WTC11 (cell line): ENCODE measurements around the gene RNF208. TPM values are rescaled to one million over a fixed set of nuclear protein-coding genes. Genes with fewer than 3 reads are reported as not detected.

Experiments
- ATAC-seq: fragments of 200-7000 bp; cut with Tn5 transposase; 2 replicates; pipeline ENCODE4 v1.10.0; 2021; ENCODE audit warnings: mild to moderate bottlenecking, moderate library complexity
- CTCF ChIA-PET: fragments of 300-600 bp; sonication (Branson Sonifier 250); formaldehyde crosslinking; loops from one replicate; lab custom pipeline; 2021; ENCODE audit warnings: antibody characterized with exemption; lab: Charles Lee
- POLR2A ChIA-PET: fragments of 350-600 bp; sonication (Branson Sonifier 250); formaldehyde crosslinking; loops from one replicate; lab custom pipeline; 2021; ENCODE audit warnings: antibody characterized with exemption; lab: Charles Lee
- DNase-seq: peaks from one replicate; pipeline ENCODE4 v3.0.0; 2021; ENCODE audit warnings: low spot score
- H3K27ac Mint-ChIP-seq: 2 replicates; pipeline ENCODE4 v1.8.0; 2021; ENCODE audit warnings: mixed read lengths
- H3K27me3 Mint-ChIP-seq: 2 replicates; pipeline ENCODE4 v1.8.0; 2021; ENCODE audit warnings: low read depth, mild to moderate bottlenecking, moderate library complexity, mixed read lengths
- H3K36me3 Mint-ChIP-seq: 2 replicates; pipeline ENCODE4 v1.8.0; 2021; ENCODE audit warnings: mixed read lengths
- H3K4me1 Mint-ChIP-seq: 2 replicates; pipeline ENCODE4 v1.8.0; 2022; ENCODE audit warnings: mixed read lengths
- H3K4me3 Mint-ChIP-seq: 2 replicates; pipeline ENCODE4 v1.8.0; 2021; ENCODE audit warnings: mild to moderate bottlenecking, moderate library complexity, mixed read lengths
- H3K9me3 Mint-ChIP-seq: 2 replicates; pipeline ENCODE4 v1.8.0; 2021; ENCODE audit warnings: mixed read lengths
- ATF1 ChIP-seq: sonication (generic); formaldehyde crosslinking; IDR thresholded peaks from 2 replicates; pipeline ENCODE4 v1.8.1; 2023; ENCODE audit warnings: mild to moderate bottlenecking, moderate library complexity, missing genetic modification reagents
- CDX4 ChIP-seq: fragments of 250-450 bp; sonication (Bioruptor Pico); IDR thresholded peaks from 2 replicates; pipeline ENCODE4 v1.9.0; 2021; ENCODE audit warnings: moderate library complexity, mild to moderate bottlenecking, inconsistent platforms, borderline replicate concordance
- CTCF ChIP-seq: fragments of 200-600 bp; IDR thresholded peaks from 2 replicates; pipeline ENCODE4 v1.8.0; 2022; ENCODE audit warnings: antibody characterized with exemption
- ESRRA ChIP-seq: sonication (generic); formaldehyde crosslinking; IDR thresholded peaks from 2 replicates; pipeline ENCODE4 v1.8.1; 2022; ENCODE audit warnings: mild to moderate bottlenecking, missing genetic modification reagents, borderline replicate concordance
- FOXP1 ChIP-seq: sonication (generic); formaldehyde crosslinking; IDR thresholded peaks from 2 replicates; pipeline ENCODE4 v1.8.0; 2022; ENCODE audit warnings: missing genetic modification reagents, mild to moderate bottlenecking, moderate library complexity, borderline replicate concordance
- GABPB1 ChIP-seq: sonication (generic); formaldehyde crosslinking; IDR thresholded peaks from 2 replicates; pipeline ENCODE4 v1.8.1; 2023; ENCODE audit warnings: mild to moderate bottlenecking, missing genetic modification reagents
- KAT7 ChIP-seq: sonication (generic); formaldehyde crosslinking; IDR thresholded peaks from 2 replicates; pipeline ENCODE4 v1.8.1; 2023; ENCODE audit warnings: missing genetic modification reagents, mild to moderate bottlenecking, borderline replicate concordance
- NFATC4 ChIP-seq: fragments of 250-450 bp; sonication (Bioruptor Pico); IDR thresholded peaks from 2 replicates; pipeline ENCODE4 v1.9.0; 2021; ENCODE audit warnings: mild to moderate bottlenecking
- NFYB ChIP-seq: sonication (generic); formaldehyde crosslinking; conservative IDR thresholded peaks from 2 replicates; pipeline ENCODE4 v1.8.0; 2022; ENCODE audit warnings: low read depth, missing genetic modification reagents
- NR2C2 ChIP-seq: sonication (generic); formaldehyde crosslinking; IDR thresholded peaks from 2 replicates; pipeline ENCODE4 v1.8.0; 2022; ENCODE audit warnings: mild to moderate bottlenecking, missing genetic modification reagents
- OVOL2 ChIP-seq: fragments of 250-450 bp; sonication (Bioruptor Pico); IDR thresholded peaks from 2 replicates; pipeline ENCODE4 v1.9.0; 2021; ENCODE audit warnings: mild to moderate bottlenecking, borderline replicate concordance
- PRRX2 ChIP-seq: fragments of 250-450 bp; sonication (Bioruptor Pico); IDR thresholded peaks from 2 replicates; pipeline ENCODE4 v1.8.0; 2021; ENCODE audit warnings: mild to moderate bottlenecking
- RORB ChIP-seq: fragments of 250-450 bp; sonication (Bioruptor Pico); IDR thresholded peaks from 2 replicates; pipeline ENCODE4 v1.9.0; 2021; ENCODE audit warnings: mild to moderate bottlenecking
- SMAD3 ChIP-seq: sonication (generic); formaldehyde crosslinking; IDR thresholded peaks from 2 replicates; pipeline ENCODE4 v1.8.0; 2022; ENCODE audit warnings: missing genetic modification reagents, mild to moderate bottlenecking, borderline replicate concordance
- SOX15 ChIP-seq: fragments of 250-450 bp; sonication (Bioruptor Pico); IDR thresholded peaks from 2 replicates; pipeline ENCODE4 v1.9.0; 2021; ENCODE audit warnings: mild to moderate bottlenecking
- ZBTB21 ChIP-seq: sonication (generic); formaldehyde crosslinking; IDR thresholded peaks from 2 replicates; pipeline ENCODE4 v1.8.1; 2023; ENCODE audit warnings: mild to moderate bottlenecking, missing genetic modification reagents, borderline replicate concordance
- ZNF263 ChIP-seq: sonication (generic); formaldehyde crosslinking; IDR thresholded peaks from 2 replicates; pipeline ENCODE4 v1.8.1; 2022; ENCODE audit warnings: low read depth, mild to moderate bottlenecking, moderate library complexity, missing genetic modification reagents
- ZNF317 ChIP-seq: sonication (generic); formaldehyde crosslinking; IDR thresholded peaks from 2 replicates; pipeline ENCODE4 v1.8.1; 2023; ENCODE audit warnings: low read depth, mild to moderate bottlenecking, moderate library complexity, missing genetic modification reagents, borderline replicate concordance
- ZNF396 ChIP-seq: fragments of 250-450 bp; sonication (Bioruptor Pico); IDR thresholded peaks from 2 replicates; pipeline ENCODE4 v1.8.0; 2021; ENCODE audit warnings: mild to moderate bottlenecking, moderate library complexity, borderline replicate concordance
- total RNA-seq: library from RNA; stranded (reverse); gene quantifications from 3 replicates; pipeline ENCODE4 v1.2.3, GENCODE V29; 2021
- TF ChIP-seq, protein P1 (sequence below): sonication (generic); formaldehyde crosslinking; IDR thresholded peaks from 2 replicates; pipeline ENCODE4 v1.8.0; 2022; ENCODE audit warnings: mild to moderate bottlenecking, missing genetic modification reagents
- TF ChIP-seq, protein P2 (sequence below): sonication (generic); formaldehyde crosslinking; IDR thresholded peaks from 2 replicates; pipeline ENCODE4 v1.8.0; 2023; ENCODE audit warnings: missing genetic modification reagents, mild to moderate bottlenecking, borderline replicate concordance

The RNF208 gene
- total RNA-seq, 1 experiment from 2014 or later = 14.8 TPM

DNA sequence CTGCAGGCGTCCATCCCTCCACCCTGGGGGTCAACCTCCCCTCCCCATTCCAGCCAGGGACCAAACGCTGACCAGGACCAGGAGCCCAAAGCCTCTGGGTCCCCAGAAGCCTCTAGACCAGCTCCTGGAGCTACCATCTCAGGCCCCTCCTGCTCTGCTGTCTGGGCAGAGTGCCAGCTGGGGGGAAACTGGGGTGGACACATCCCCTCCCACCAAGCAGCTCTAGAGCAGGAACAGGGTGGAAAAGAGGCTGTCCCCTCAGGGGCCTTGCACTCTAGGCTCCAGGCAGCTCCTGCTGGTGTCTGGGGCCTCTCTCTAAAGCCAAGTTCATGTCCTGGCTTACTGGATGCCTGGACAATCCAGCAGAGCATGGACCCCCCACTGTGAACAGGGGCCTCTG lies 29.2 kb downstream of the RNF208 start (continued):
- no peak for TF ChIP-seq SMAD3
- TF ChIP-seq ZNF263 (CRISPR knock-in tag) = no peak
- no peak for TF ChIP-seq GABPB1
- no peak for TF ChIP-seq CTCF
- no peak for TF ChIP-seq ATF1 (CRISPR knock-in tag)
- TF ChIP-seq SOX15 (CRISPR knock-in tag) = no peak
- TF ChIP-seq CDX4 (CRISPR knock-in tag) = no peak
- TF ChIP-seq, protein P1, sequence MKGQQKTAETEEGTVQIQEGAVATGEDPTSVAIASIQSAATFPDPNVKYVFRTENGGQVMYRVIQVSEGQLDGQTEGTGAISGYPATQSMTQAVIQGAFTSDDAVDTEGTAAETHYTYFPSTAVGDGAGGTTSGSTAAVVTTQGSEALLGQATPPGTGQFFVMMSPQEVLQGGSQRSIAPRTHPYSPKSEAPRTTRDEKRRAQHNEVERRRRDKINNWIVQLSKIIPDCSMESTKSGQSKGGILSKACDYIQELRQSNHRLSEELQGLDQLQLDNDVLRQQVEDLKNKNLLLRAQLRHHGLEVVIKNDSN = no peak
- TF ChIP-seq, protein P2, sequence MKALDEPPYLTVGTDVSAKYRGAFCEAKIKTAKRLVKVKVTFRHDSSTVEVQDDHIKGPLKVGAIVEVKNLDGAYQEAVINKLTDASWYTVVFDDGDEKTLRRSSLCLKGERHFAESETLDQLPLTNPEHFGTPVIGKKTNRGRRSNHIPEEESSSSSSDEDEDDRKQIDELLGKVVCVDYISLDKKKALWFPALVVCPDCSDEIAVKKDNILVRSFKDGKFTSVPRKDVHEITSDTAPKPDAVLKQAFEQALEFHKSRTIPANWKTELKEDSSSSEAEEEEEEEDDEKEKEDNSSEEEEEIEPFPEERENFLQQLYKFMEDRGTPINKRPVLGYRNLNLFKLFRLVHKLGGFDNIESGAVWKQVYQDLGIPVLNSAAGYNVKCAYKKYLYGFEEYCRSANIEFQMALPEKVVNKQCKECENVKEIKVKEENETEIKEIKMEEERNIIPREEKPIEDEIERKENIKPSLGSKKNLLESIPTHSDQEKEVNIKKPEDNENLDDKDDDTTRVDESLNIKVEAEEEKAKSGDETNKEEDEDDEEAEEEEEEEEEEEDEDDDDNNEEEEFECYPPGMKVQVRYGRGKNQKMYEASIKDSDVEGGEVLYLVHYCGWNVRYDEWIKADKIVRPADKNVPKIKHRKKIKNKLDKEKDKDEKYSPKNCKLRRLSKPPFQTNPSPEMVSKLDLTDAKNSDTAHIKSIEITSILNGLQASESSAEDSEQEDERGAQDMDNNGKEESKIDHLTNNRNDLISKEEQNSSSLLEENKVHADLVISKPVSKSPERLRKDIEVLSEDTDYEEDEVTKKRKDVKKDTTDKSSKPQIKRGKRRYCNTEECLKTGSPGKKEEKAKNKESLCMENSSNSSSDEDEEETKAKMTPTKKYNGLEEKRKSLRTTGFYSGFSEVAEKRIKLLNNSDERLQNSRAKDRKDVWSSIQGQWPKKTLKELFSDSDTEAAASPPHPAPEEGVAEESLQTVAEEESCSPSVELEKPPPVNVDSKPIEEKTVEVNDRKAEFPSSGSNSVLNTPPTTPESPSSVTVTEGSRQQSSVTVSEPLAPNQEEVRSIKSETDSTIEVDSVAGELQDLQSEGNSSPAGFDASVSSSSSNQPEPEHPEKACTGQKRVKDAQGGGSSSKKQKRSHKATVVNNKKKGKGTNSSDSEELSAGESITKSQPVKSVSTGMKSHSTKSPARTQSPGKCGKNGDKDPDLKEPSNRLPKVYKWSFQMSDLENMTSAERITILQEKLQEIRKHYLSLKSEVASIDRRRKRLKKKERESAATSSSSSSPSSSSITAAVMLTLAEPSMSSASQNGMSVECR (CRISPR knock-in tag) = no peak

- no peaks in the 10 kb centered on the region for H3K9me3 Mint-ChIP-seq
- ATAC-seq (no peak), DNase-seq (no peak)
- H3K36me3 Mint-ChIP-seq = no peaks in the 10 kb centered on the region; the same call in 1 of the 2 replicates
- H3K27ac Mint-ChIP-seq = no peak overlapping the region
- peaks cover 16% of the 10 kb centered on the region for H3K4me1 Mint-ChIP-seq
- CTCF ChIA-PET = interaction anchor here (0.7 to 1.6 kb wide), 6 partner anchors 15 to 191 kb away, joined by 3 to 8 read pairs (median 4); no protein-coding TSS in a partner anchor
- no peak for TF ChIP-seq FOXP1 (CRISPR knock-in tag)
- POLR2A ChIA-PET = interaction anchor here (1.1 to 1.2 kb wide), 2 partner anchors 20 to 25 kb away, joined by 3 to 5 read pairs; partner anchors contain the start of gene TMEM210
- no peak overlapping the region for H3K4me3 Mint-ChIP-seq
- H3K27me3 Mint-ChIP-seq = no peaks in the 10 kb centered on the region
Observed at GRCh38 chr9:137192448-137192780, 29.6 kb downstream of the RNF208 start.

- POLR2A ChIA-PET = interaction anchor here (1.1 to 2.3 kb wide), 3 partner anchors 9 to 25 kb away, joined by 3 to 13 read pairs (median 5); partner anchors contain the start of genes TMEM210 and TPRN
- no peak overlapping the region for H3K27ac Mint-ChIP-seq
- TF ChIP-seq OVOL2 (CRISPR knock-in tag) (no peak), KAT7 (no peak), NFYB (CRISPR knock-in tag) (no peak), ZBTB21 (CRISPR knock-in tag) (no peak), NFATC4 (no peak), ZNF263 (CRISPR knock-in tag) (no peak), ZNF396 (CRISPR knock-in tag) (no peak), ATF1 (CRISPR knock-in tag) (no peak), ZNF317 (CRISPR knock-in tag) (no peak), NR2C2 (CRISPR knock-in tag) (no peak), RORB (CRISPR knock-in tag) (no peak), PRRX2 (no peak), ESRRA (CRISPR knock-in tag) (no peak)
- TF ChIP-seq, protein P2 (CRISPR knock-in tag) = no peak
Observed at GRCh38 chr9:137191691-137192447, 30.2 kb downstream of the RNF208 start.

More at GRCh38 chr9:137191691-137192447, 30.2 kb downstream of the RNF208 start:
- CTCF ChIA-PET = interaction anchor here (1.2 to 1.6 kb wide), 5 partner anchors 15 to 190 kb away, joined by 3 to 8 read pairs (median 5); no protein-coding TSS in a partner anchor
- no peaks in the 10 kb centered on the region; the same call in 1 of the 2 replicates for H3K36me3 Mint-ChIP-seq
- no peaks in the 10 kb centered on the region for H3K9me3 Mint-ChIP-seq
- DNase-seq (no peak), ATAC-seq (no peak)
- no peak overlapping the region for H3K4me3 Mint-ChIP-seq
- H3K4me1 Mint-ChIP-seq = peaks cover 22% of the 10 kb centered on the region
- H3K27me3 Mint-ChIP-seq = no peaks in the 10 kb centered on the region
